Measurements from ENCODE around the gene CCDC68. TPM values are rescaled to one million over a fixed set of nuclear protein-coding genes. Genes with fewer than 3 reads are reported as not detected.

CCDC68 gene
- total and polyA plus RNA-seq, 2 experiments from 2014 or later, result 0.11 to 0.18 TPM

DNA sequence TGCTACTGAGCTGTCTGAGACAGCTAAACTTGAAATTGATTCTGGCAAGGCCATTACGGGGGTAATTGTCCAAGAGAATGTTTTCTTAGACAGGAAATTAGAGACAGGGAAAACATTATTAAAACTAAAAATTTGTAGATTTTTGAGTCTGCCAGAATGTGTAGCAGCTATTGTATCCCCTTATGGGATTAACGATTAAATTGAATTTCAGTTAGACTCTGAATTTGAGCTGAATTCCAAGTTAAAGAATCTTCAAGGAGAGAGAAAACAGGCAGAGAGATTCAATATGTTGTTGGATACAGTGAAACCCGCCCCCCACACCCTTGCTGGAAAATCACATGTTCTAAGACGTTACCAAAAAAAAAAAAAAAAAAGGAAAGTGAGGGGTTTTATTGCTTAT lies 32.7 kb upstream of the CCDC68 start:
- H3K9me2 ChIP-seq (ENCODE audit: insufficient read depth), result no peaks in the 10 kb centered on the region
- no peaks in the 10 kb centered on the region for H3K9me3 ChIP-seq (ENCODE audit: low read depth)
- 9 to 15% methylated on average over 4 of the region's 4 CpGs for WGBS, 2 experiments (ENCODE audit: low coverage in 1 of 2, low lambda C conversion rate in 2 of 2, missing lambda C conversion rate in 2 of 2)
- no peak overlapping the region for H3K27ac ChIP-seq
- H3K79me2 ChIP-seq (ENCODE audit: insufficient read depth), result no peaks in the 10 kb centered on the region
- in situ Hi-C loops (cut with MboI), result loop anchor here (25.0 kb wide), 1 partner anchor 580 kb away; no protein-coding TSS in a partner anchor
- no peak for DNase-seq
- no peaks in the 10 kb centered on the region for H4K20me1 ChIP-seq (ENCODE audit: insufficient read depth)
- no peaks in the 10 kb centered on the region for H3F3A ChIP-seq (ENCODE audit: insufficient read depth)
- no peak overlapping the region for H3K4me3 ChIP-seq
- no peaks in the 10 kb centered on the region for H3K27me3 ChIP-seq (replicated peaks; ENCODE audit: insufficient read depth)
- H3K4me1 ChIP-seq (ENCODE audit: insufficient read depth), result no peaks in the 10 kb centered on the region
- no peak overlapping the region for H3K4me2 ChIP-seq (ENCODE audit: unreplicated experiment)
- TF ChIP-seq EZH2 (IDR thresholded peaks at IDR 0.05; ENCODE audit: insufficient read depth, poor library complexity, severe bottlenecking), result no peak
- TF ChIP-seq EZH2phosphoT487 (IDR thresholded peaks at IDR 0.05; ENCODE audit: insufficient read depth, low read depth), result no peak
- no peaks in the 10 kb centered on the region for H3K36me3 ChIP-seq (ENCODE audit: low read depth)
- H3K9ac ChIP-seq, result no peak overlapping the region
- H2AFZ ChIP-seq, result no peak overlapping the region

DNA sequence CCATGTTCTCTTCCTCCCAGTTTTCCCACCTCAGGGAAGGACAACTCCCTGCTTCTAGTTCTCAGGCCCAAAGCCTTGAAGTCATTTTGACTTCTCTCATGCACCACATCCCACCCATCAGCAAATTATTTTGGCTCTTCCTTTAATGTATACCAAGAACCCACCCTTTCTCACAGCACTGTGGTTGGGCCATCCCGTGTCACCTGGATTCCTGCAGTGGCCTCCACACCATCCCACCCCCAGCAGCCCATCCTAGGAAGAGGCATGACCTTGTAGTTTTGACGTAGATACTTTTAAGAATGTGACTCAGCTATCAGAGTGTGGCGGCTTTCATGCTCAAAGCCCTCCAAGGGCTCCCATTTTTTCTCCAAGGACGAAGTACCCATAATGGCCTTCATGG lies 25.6 kb upstream of the CCDC68 start:
- H3K9ac ChIP-seq, result no peak overlapping the region
- no peak overlapping the region for H3K4me3 ChIP-seq
- no peaks in the 10 kb centered on the region for H3K36me3 ChIP-seq (ENCODE audit: low read depth)
- H2AFZ ChIP-seq, result no peak overlapping the region
- no peaks in the 10 kb centered on the region for H4K20me1 ChIP-seq (ENCODE audit: insufficient read depth)
- H3K4me1 ChIP-seq (ENCODE audit: insufficient read depth), result no peaks in the 10 kb centered on the region
- no peaks in the 10 kb centered on the region for H3K9me3 ChIP-seq (ENCODE audit: low read depth)
- H3K9me2 ChIP-seq (ENCODE audit: insufficient read depth), result no peaks in the 10 kb centered on the region
- H3K4me2 ChIP-seq (ENCODE audit: unreplicated experiment), result no peak overlapping the region
- TF ChIP-seq EZH2 (IDR thresholded peaks at IDR 0.05; ENCODE audit: insufficient read depth, poor library complexity, severe bottlenecking) (no peak), EZH2phosphoT487 (IDR thresholded peaks at IDR 0.05; ENCODE audit: insufficient read depth, low read depth) (no peak)
- H3K27ac ChIP-seq, result no peak overlapping the region
- WGBS, 2 experiments (ENCODE audit: low coverage in 1 of 2, low lambda C conversion rate in 2 of 2, missing lambda C conversion rate in 2 of 2), result 93 to 96% methylated on average over 4 of the region's 4 CpGs
- no peaks in the 10 kb centered on the region for H3F3A ChIP-seq (ENCODE audit: insufficient read depth)
- no peak for DNase-seq
- H3K79me2 ChIP-seq (ENCODE audit: insufficient read depth), result no peaks in the 10 kb centered on the region
- in situ Hi-C loops (cut with MboI), result loop anchor here (5.0 to 25.0 kb wide), 2 partner anchors 308 to 573 kb away; no protein-coding TSS in a partner anchor
- H3K27me3 ChIP-seq (replicated peaks; ENCODE audit: insufficient read depth), result no peaks in the 10 kb centered on the region

GRCh38 chr18:54983791-54984190 lies 24.5 kb upstream of the CCDC68 start:
- Histone ChIP-seq H3K4me1 (ENCODE audit: insufficient read depth) (no peaks in the 10 kb centered on the region), H3K9ac (no peak overlapping the region), H3K79me2 (ENCODE audit: insufficient read depth) (no peaks in the 10 kb centered on the region), H3K9me3 (ENCODE audit: low read depth) (no peaks in the 10 kb centered on the region), H2AFZ (no peak overlapping the region), H3K36me3 (ENCODE audit: low read depth) (no peaks in the 10 kb centered on the region), H3K9me2 (ENCODE audit: insufficient read depth) (no peaks in the 10 kb centered on the region), H3F3A (ENCODE audit: insufficient read depth) (no peaks in the 10 kb centered on the region), H3K4me3 (no peak overlapping the region), H3K27me3 (replicated peaks; ENCODE audit: insufficient read depth) (no peaks in the 10 kb centered on the region), H4K20me1 (ENCODE audit: insufficient read depth) (no peaks in the 10 kb centered on the region), H3K27ac (no peak overlapping the region), H3K4me2 (ENCODE audit: unreplicated experiment) (no peak overlapping the region)
- in situ Hi-C loops (cut with MboI), result loop anchor here (5.0 to 25.0 kb wide), 2 partner anchors 306 to 571 kb away; no protein-coding TSS in a partner anchor
- WGBS, 2 experiments (ENCODE audit: low coverage in 1 of 2, low lambda C conversion rate in 2 of 2, missing lambda C conversion rate in 2 of 2), result 89 to 90% methylated on average over 3 of the region's 3 CpGs
- DNase-seq, result no peak
- no peak for TF ChIP-seq EZH2 (IDR thresholded peaks at IDR 0.05; ENCODE audit: insufficient read depth, poor library complexity, severe bottlenecking)
- no peak for TF ChIP-seq EZH2phosphoT487 (IDR thresholded peaks at IDR 0.05; ENCODE audit: insufficient read depth, low read depth)

GRCh38 chr18:54983041-54983686 lies 23.9 kb upstream of the CCDC68 start:
- no peaks in the 10 kb centered on the region for H3F3A ChIP-seq (ENCODE audit: insufficient read depth)
- H4K20me1 ChIP-seq (ENCODE audit: insufficient read depth), result no peaks in the 10 kb centered on the region
- no peak overlapping the region for H3K4me2 ChIP-seq (ENCODE audit: unreplicated experiment)
- H3K4me3 ChIP-seq, result no peak overlapping the region
- 15 to 17% methylated on average over 9 of the region's 9 CpGs for WGBS, 2 experiments (ENCODE audit: low coverage in 1 of 2, low lambda C conversion rate in 2 of 2, missing lambda C conversion rate in 2 of 2)
- TF ChIP-seq EZH2 (IDR thresholded peaks at IDR 0.05; ENCODE audit: insufficient read depth, poor library complexity, severe bottlenecking) (no peak), EZH2phosphoT487 (IDR thresholded peaks at IDR 0.05; ENCODE audit: insufficient read depth, low read depth) (no peak)
- no peaks in the 10 kb centered on the region for H3K9me2 ChIP-seq (ENCODE audit: insufficient read depth)
- H3K36me3 ChIP-seq (ENCODE audit: low read depth), result no peaks in the 10 kb centered on the region
- H3K9me3 ChIP-seq (ENCODE audit: low read depth), result no peaks in the 10 kb centered on the region
- H3K4me1 ChIP-seq (ENCODE audit: insufficient read depth), result no peaks in the 10 kb centered on the region
- peak; percentile 76 for DNase-seq
- in situ Hi-C loops (cut with MboI), result loop anchor here (5.0 to 25.0 kb wide), 2 partner anchors 306 to 571 kb away; no protein-coding TSS in a partner anchor
- no peak overlapping the region for H3K27ac ChIP-seq
- no peak overlapping the region for H3K9ac ChIP-seq
- no peaks in the 10 kb centered on the region for H3K27me3 ChIP-seq (replicated peaks; ENCODE audit: insufficient read depth)
- no peaks in the 10 kb centered on the region for H3K79me2 ChIP-seq (ENCODE audit: insufficient read depth)
- H2AFZ ChIP-seq, result no peak overlapping the region

All from GM23248 (cell line).